Astrocyte (in vitro differentiated cells and primary cell): ENCODE measurements around the gene PDE6B. TPM values are rescaled to one million over a fixed set of nuclear protein-coding genes. Genes with fewer than 3 reads are reported as not detected.

Experiments used
- DNase-seq: peaks from one replicate; pipeline ENCODE4 v3.0.0-alpha.2; 2010; ENCODE audit warnings: low read depth
- FAIRE-seq: peaks from 2 replicates; lab custom pipeline; 2011; peaks lifted over from hg19 to GRCh38; lab: Jason Lieb, UNC
- H2AFZ ChIP-seq: 2 replicates; pipeline ENCODE4 v1.6.0; 2012; ENCODE audit warnings: low read depth, low read length, inconsistent platforms
- H3K27ac ChIP-seq: 2 replicates; pipeline ENCODE4 v1.5.1; 2011; ENCODE audit warnings: low read depth, low read length, inconsistent platforms
- H3K27me3 ChIP-seq: 2 replicates; pipeline ENCODE4 v1.6.0; 2011; ENCODE audit warnings: low read length, inconsistent platforms; ENCODE audit not compliant: insufficient read depth
- H3K36me3 ChIP-seq: 2 replicates; pipeline ENCODE4 v1.5.1; 2011; ENCODE audit warnings: low read length, inconsistent platforms; ENCODE audit not compliant: insufficient read depth
- H3K4me1 ChIP-seq: 2 replicates; pipeline ENCODE4 v1.5.1; 2011; ENCODE audit warnings: low read length, inconsistent platforms; ENCODE audit not compliant: insufficient read depth
- H3K4me2 ChIP-seq: 2 replicates; pipeline ENCODE4 v1.6.0; 2012; ENCODE audit warnings: low read length, inconsistent platforms
- H3K4me3 ChIP-seq: 2 replicates; pipeline ENCODE4 v1.5.1; 2011; ENCODE audit warnings: low read depth, mild to moderate bottlenecking, low read length, inconsistent platforms; ENCODE audit not compliant: insufficient read depth
- H3K79me2 ChIP-seq: 2 replicates; pipeline ENCODE4 v1.6.0; 2012; ENCODE audit warnings: mild to moderate bottlenecking, low read length, inconsistent platforms; ENCODE audit not compliant: insufficient read depth
- H3K9ac ChIP-seq: 2 replicates; pipeline ENCODE4 v1.6.0; 2012; ENCODE audit warnings: mild to moderate bottlenecking, low read length, inconsistent platforms
- H3K9me3 ChIP-seq: 2 replicates; pipeline ENCODE4 v1.5.1; 2012; ENCODE audit warnings: low read depth, mild to moderate bottlenecking, low read length, inconsistent platforms; ENCODE audit not compliant: insufficient read depth
- H4K20me1 ChIP-seq: 2 replicates; pipeline ENCODE4 v1.6.0; 2012; ENCODE audit warnings: low read length, inconsistent platforms; ENCODE audit not compliant: insufficient read depth
- H3K27ac Mint-ChIP-seq: one replicate; pipeline ENCODE4 v1.8.0; 2021; ENCODE audit warnings: mild to moderate bottlenecking, mixed read lengths; ENCODE audit not compliant: unreplicated experiment
- H3K27me3 Mint-ChIP-seq: one replicate; pipeline ENCODE4 v1.8.0; 2021; ENCODE audit warnings: low read depth, mixed read lengths; ENCODE audit not compliant: unreplicated experiment
- H3K36me3 Mint-ChIP-seq: one replicate; pipeline ENCODE4 v1.8.0; 2021; ENCODE audit warnings: low read depth, mixed read lengths; ENCODE audit not compliant: unreplicated experiment
- H3K4me1 Mint-ChIP-seq: one replicate; pipeline ENCODE4 v1.8.0; 2021; ENCODE audit warnings: low read depth, mixed read lengths; ENCODE audit not compliant: unreplicated experiment
- H3K4me3 Mint-ChIP-seq: one replicate; pipeline ENCODE4 v1.8.0; 2021; ENCODE audit warnings: mild to moderate bottlenecking, moderate library complexity, mixed read lengths; ENCODE audit not compliant: unreplicated experiment
- H3K9me3 Mint-ChIP-seq: one replicate; pipeline ENCODE4 v1.8.0; 2021; ENCODE audit warnings: mild to moderate bottlenecking, mixed read lengths; ENCODE audit not compliant: unreplicated experiment
- EZH2 ChIP-seq: IDR thresholded peaks from 2 replicates; pipeline ENCODE4 v1.6.1; 2012; ENCODE audit warnings: mild to moderate bottlenecking, low read length, inconsistent platforms; ENCODE audit not compliant: insufficient read depth
- total RNA-seq: library from RNA; stranded (reverse); gene quantifications from 2 replicates; pipeline ENCODE4 v1.2.1, GENCODE V29; 2021
- TF ChIP-seq, protein P1 (sequence below): IDR thresholded peaks from 2 replicates; pipeline ENCODE4 v1.5.1; 2011; ENCODE audit warnings: low read depth, mild to moderate bottlenecking, inconsistent platforms, low read length, moderate library complexity; ENCODE audit not compliant: insufficient read depth

PDE6B gene
- total RNA-seq, 1 donor from 2014 or later: 2.8 TPM

DNA sequence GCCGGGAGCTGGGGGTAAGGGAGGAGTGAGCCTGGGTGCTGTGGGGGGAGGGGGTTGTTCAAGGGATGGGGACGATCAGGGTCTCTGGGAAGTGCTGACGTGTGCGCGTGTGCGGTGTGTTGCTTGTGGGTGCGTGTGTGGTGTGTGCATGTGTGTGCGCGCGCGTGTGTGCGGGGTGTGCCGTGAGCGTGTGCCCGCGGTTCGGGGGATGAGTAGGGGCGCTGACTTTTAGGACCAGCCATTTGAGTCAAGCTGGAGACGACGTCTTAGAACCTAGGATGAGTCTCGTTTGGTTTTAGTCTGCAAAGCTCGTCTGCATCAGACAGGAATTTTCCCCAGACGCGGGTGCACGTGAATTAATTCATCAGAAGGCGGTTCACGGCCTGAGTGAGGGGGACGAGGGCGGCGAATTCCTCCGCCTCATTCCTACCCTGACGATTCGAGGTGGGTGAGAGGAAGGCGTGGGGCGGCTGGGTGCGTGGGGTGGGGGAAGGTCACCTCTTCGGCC lies 48.3 kb upstream of the PDE6B start:
- Histone ChIP-seq H3K4me3 (no peak overlapping the region), H3K79me2 (no peaks in the 10 kb centered on the region), H3K9me3 (peaks cover 2% of the 10 kb centered on the region), H2AFZ (no peak overlapping the region), H3K4me1 (peaks cover 2% of the 10 kb centered on the region), H3K27me3 (peaks cover 51% of the 10 kb centered on the region), H3K4me2 (peak overlapping the region; percentile 59), H4K20me1 (no peaks in the 10 kb centered on the region), H3K27ac (no peak overlapping the region), H3K9ac (no peak overlapping the region), H3K36me3 (no peaks in the 10 kb centered on the region)
- H3K27ac Mint-ChIP-seq: peak overlapping the region; percentile 85
- peaks cover 16% of the 10 kb centered on the region for H3K4me1 Mint-ChIP-seq
- H3K9me3 Mint-ChIP-seq: no peaks in the 10 kb centered on the region
- peaks cover 45% of the 10 kb centered on the region for H3K27me3 Mint-ChIP-seq
- peak; percentile 8 for TF ChIP-seq EZH2
- TF ChIP-seq, protein P1, sequence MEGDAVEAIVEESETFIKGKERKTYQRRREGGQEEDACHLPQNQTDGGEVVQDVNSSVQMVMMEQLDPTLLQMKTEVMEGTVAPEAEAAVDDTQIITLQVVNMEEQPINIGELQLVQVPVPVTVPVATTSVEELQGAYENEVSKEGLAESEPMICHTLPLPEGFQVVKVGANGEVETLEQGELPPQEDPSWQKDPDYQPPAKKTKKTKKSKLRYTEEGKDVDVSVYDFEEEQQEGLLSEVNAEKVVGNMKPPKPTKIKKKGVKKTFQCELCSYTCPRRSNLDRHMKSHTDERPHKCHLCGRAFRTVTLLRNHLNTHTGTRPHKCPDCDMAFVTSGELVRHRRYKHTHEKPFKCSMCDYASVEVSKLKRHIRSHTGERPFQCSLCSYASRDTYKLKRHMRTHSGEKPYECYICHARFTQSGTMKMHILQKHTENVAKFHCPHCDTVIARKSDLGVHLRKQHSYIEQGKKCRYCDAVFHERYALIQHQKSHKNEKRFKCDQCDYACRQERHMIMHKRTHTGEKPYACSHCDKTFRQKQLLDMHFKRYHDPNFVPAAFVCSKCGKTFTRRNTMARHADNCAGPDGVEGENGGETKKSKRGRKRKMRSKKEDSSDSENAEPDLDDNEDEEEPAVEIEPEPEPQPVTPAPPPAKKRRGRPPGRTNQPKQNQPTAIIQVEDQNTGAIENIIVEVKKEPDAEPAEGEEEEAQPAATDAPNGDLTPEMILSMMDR: no peak
- DNase-seq: no peak
- peaks cover 3% of the 10 kb centered on the region for H3K36me3 Mint-ChIP-seq
- no peak for FAIRE-seq
- H3K4me3 Mint-ChIP-seq: peak overlapping the region; percentile 79

- H3K9me3 Mint-ChIP-seq: no peaks in the 10 kb centered on the region
- DNase-seq (peak; percentile 8), FAIRE-seq (no peak)
- H3K36me3 ChIP-seq: no peaks in the 10 kb centered on the region
- H3K79me2 ChIP-seq: no peaks in the 10 kb centered on the region
- peaks cover 49% of the 10 kb centered on the region for H3K27me3 ChIP-seq
- peaks cover 38% of the 10 kb centered on the region for H3K27me3 Mint-ChIP-seq
- peak; percentile 70 for TF ChIP-seq EZH2
- TF ChIP-seq, protein P1: no peak
- H2AFZ ChIP-seq: no peak overlapping the region
- H3K4me3 Mint-ChIP-seq: peak overlapping the region; percentile 79
- H3K4me3 ChIP-seq: no peak overlapping the region
- no peak overlapping the region for H3K27ac ChIP-seq
- peak overlapping the region; percentile 59 for H3K4me2 ChIP-seq
- H3K9me3 ChIP-seq: no peaks in the 10 kb centered on the region
- peak overlapping the region; percentile 85 for H3K27ac Mint-ChIP-seq
- no peak overlapping the region for H3K9ac ChIP-seq
- peaks cover 2% of the 10 kb centered on the region for H3K4me1 ChIP-seq
- no peaks in the 10 kb centered on the region for H4K20me1 ChIP-seq
- peaks cover 16% of the 10 kb centered on the region for H3K4me1 Mint-ChIP-seq
- H3K36me3 Mint-ChIP-seq: peaks cover 1% of the 10 kb centered on the region
These were observed 47.6 kb upstream of the PDE6B start for GRCh38 chr4:577499-578450.
